WTC11 (cell line): ENCODE measurements around the gene PREX1. TPM values are rescaled to one million over a fixed set of nuclear protein-coding genes. Genes with fewer than 3 reads are reported as not detected.

Source experiments
- ATAC-seq: fragments of 200-7000 bp; cut with Tn5 transposase; 2 replicates; pipeline ENCODE4 v1.10.0; 2021; ENCODE audit warnings: mild to moderate bottlenecking, moderate library complexity
- CTCF ChIA-PET: fragments of 300-600 bp; sonication (Branson Sonifier 250); formaldehyde crosslinking; loops from one replicate; lab custom pipeline; 2021; ENCODE audit warnings: antibody characterized with exemption; lab: Charles Lee
- POLR2A ChIA-PET: fragments of 350-600 bp; sonication (Branson Sonifier 250); formaldehyde crosslinking; loops from one replicate; lab custom pipeline; 2021; ENCODE audit warnings: antibody characterized with exemption; lab: Charles Lee
- DNase-seq: peaks from one replicate; pipeline ENCODE4 v3.0.0; 2021; ENCODE audit warnings: low spot score
- H3K27ac Mint-ChIP-seq: 2 replicates; pipeline ENCODE4 v1.8.0; 2021; ENCODE audit warnings: mixed read lengths
- H3K27me3 Mint-ChIP-seq: 2 replicates; pipeline ENCODE4 v1.8.0; 2021; ENCODE audit warnings: low read depth, mild to moderate bottlenecking, moderate library complexity, mixed read lengths
- H3K36me3 Mint-ChIP-seq: 2 replicates; pipeline ENCODE4 v1.8.0; 2021; ENCODE audit warnings: mixed read lengths
- H3K4me1 Mint-ChIP-seq: 2 replicates; pipeline ENCODE4 v1.8.0; 2022; ENCODE audit warnings: mixed read lengths
- H3K4me3 Mint-ChIP-seq: 2 replicates; pipeline ENCODE4 v1.8.0; 2021; ENCODE audit warnings: mild to moderate bottlenecking, moderate library complexity, mixed read lengths
- H3K9me3 Mint-ChIP-seq: 2 replicates; pipeline ENCODE4 v1.8.0; 2021; ENCODE audit warnings: mixed read lengths
- E2F1 ChIP-seq: sonication (generic); formaldehyde crosslinking; IDR thresholded peaks from 2 replicates; pipeline ENCODE4 v1.8.0; 2022; ENCODE audit warnings: mild to moderate bottlenecking, missing genetic modification reagents
- FOXP4 ChIP-seq: sonication (generic); formaldehyde crosslinking; IDR thresholded peaks from 2 replicates; pipeline ENCODE4 v1.8.0; 2022; ENCODE audit warnings: mild to moderate bottlenecking, missing genetic modification reagents
- SOX15 ChIP-seq: fragments of 250-450 bp; sonication (Bioruptor Pico); IDR thresholded peaks from 2 replicates; pipeline ENCODE4 v1.9.0; 2021; ENCODE audit warnings: mild to moderate bottlenecking
- TP53 ChIP-seq: sonication (generic); formaldehyde crosslinking; IDR thresholded peaks from 2 replicates; pipeline ENCODE4 v1.8.1; 2023; ENCODE audit warnings: mild to moderate bottlenecking, missing genetic modification reagents
- ZNF317 ChIP-seq: sonication (generic); formaldehyde crosslinking; IDR thresholded peaks from 2 replicates; pipeline ENCODE4 v1.8.1; 2023; ENCODE audit warnings: low read depth, mild to moderate bottlenecking, moderate library complexity, missing genetic modification reagents, borderline replicate concordance
- ZNF423 ChIP-seq: fragments of 250-450 bp; sonication (Bioruptor Pico); IDR thresholded peaks from 2 replicates; pipeline ENCODE4 v2.1.2; 2022; ENCODE audit warnings: mild to moderate bottlenecking, moderate library complexity
- ZNF425 ChIP-seq: fragments of 250-450 bp; sonication (Bioruptor Pico); conservative IDR thresholded peaks from 2 replicates; pipeline ENCODE4 v1.9.0; 2021; ENCODE audit warnings: mild to moderate bottlenecking
- total RNA-seq: library from RNA; stranded (reverse); gene quantifications from 3 replicates; pipeline ENCODE4 v1.2.3, GENCODE V29; 2021
- TF ChIP-seq, protein P1 (sequence below): sonication (generic); formaldehyde crosslinking; IDR thresholded peaks from 2 replicates; pipeline ENCODE4 v1.8.0; 2022; ENCODE audit warnings: mild to moderate bottlenecking, missing genetic modification reagents
- TF ChIP-seq, protein P2 (sequence below): fragments of 250-450 bp; sonication (Bioruptor Pico); IDR thresholded peaks from 2 replicates; pipeline ENCODE4 v2.1.2; 2022; ENCODE audit warnings: mild to moderate bottlenecking, moderate library complexity
- TF ChIP-seq, protein P3 (sequence below): sonication (generic); formaldehyde crosslinking; IDR thresholded peaks from 2 replicates; pipeline ENCODE4 v1.8.1; 2023; ENCODE audit warnings: mild to moderate bottlenecking, missing genetic modification reagents, borderline replicate concordance
- TF ChIP-seq, protein P4 (sequence below): sonication (generic); formaldehyde crosslinking; IDR thresholded peaks from 2 replicates; pipeline ENCODE4 v1.8.1; 2022; ENCODE audit warnings: low read depth, mild to moderate bottlenecking, moderate library complexity, missing genetic modification reagents, borderline replicate concordance

The PREX1 gene
- total RNA-seq, 1 experiment from 2014 or later = 17.3 TPM

DNA sequence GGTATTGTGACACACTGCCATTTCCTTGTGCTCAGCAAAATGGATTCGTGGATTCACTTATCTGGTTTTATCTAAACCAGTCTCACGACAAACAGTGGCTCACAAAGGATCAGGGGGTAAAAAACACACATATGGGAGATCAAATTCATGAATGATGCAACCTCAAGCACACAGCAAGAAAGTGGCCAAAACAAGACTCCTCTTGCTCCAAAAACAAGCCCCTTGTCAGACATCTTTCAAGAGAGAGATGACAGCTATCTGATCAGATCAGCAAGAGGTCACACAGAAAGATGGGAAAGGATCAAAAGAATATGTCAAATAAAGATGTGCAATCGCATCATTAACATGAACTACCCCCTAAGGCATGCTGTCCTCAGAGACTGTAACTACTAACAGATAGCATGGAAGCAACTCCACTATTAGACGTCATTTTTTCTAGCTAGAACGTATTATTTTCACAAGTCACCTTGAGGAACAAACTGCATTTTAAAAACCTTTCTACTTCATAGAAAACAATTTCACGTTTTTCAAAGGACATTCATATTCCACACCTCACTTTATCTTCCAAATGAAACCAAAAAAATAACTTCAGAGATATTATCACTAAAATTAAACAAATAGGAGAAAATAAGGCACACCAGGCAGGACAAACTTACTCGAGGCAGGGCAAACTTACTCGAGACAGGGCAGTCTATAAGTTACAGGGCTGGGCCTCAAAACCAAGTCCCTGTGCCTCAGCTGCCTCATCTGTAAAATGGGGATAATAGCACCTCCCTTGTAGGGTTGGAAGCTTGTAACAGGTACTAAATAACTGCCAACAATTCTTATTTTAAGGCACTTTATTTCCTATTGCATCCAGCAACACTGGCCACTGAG lies 122.3 kb downstream of the PREX1 start:
- no peak overlapping the region for H3K27ac Mint-ChIP-seq
- peaks cover 6% of the 10 kb centered on the region; the same call in 1 of the 2 replicates for H3K4me1 Mint-ChIP-seq
- CTCF ChIA-PET = interaction anchor here (2.2 kb wide), 1 partner anchor 48 kb away, joined by 13 read pairs; no protein-coding TSS in a partner anchor
- H3K9me3 Mint-ChIP-seq = no peaks in the 10 kb centered on the region
- H3K36me3 Mint-ChIP-seq = no peaks in the 10 kb centered on the region
- TF ChIP-seq ZNF423 (CRISPR knock-in tag) (no peak), SOX15 (CRISPR knock-in tag) (no peak), E2F1 (CRISPR knock-in tag) (no peak), TP53 (CRISPR knock-in tag) (no peak), ZNF317 (CRISPR knock-in tag) (no peak), FOXP4 (no peak), ZNF425 (CRISPR knock-in tag) (no peak)
- TF ChIP-seq, protein P1, sequence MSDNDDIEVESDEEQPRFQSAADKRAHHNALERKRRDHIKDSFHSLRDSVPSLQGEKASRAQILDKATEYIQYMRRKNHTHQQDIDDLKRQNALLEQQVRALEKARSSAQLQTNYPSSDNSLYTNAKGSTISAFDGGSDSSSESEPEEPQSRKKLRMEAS = no peak
- TF ChIP-seq, protein P2, sequence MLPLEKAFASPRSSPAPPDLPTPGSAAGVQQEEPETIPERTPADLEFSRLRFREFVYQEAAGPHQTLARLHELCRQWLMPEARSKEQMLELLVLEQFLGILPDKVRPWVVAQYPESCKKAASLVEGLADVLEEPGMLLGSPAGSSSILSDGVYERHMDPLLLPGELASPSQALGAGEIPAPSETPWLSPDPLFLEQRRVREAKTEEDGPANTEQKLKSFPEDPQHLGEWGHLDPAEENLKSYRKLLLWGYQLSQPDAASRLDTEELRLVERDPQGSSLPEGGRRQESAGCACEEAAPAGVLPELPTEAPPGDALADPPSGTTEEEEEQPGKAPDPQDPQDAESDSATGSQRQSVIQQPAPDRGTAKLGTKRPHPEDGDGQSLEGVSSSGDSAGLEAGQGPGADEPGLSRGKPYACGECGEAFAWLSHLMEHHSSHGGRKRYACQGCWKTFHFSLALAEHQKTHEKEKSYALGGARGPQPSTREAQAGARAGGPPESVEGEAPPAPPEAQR (CRISPR knock-in tag) = no peak
- TF ChIP-seq, protein P3, sequence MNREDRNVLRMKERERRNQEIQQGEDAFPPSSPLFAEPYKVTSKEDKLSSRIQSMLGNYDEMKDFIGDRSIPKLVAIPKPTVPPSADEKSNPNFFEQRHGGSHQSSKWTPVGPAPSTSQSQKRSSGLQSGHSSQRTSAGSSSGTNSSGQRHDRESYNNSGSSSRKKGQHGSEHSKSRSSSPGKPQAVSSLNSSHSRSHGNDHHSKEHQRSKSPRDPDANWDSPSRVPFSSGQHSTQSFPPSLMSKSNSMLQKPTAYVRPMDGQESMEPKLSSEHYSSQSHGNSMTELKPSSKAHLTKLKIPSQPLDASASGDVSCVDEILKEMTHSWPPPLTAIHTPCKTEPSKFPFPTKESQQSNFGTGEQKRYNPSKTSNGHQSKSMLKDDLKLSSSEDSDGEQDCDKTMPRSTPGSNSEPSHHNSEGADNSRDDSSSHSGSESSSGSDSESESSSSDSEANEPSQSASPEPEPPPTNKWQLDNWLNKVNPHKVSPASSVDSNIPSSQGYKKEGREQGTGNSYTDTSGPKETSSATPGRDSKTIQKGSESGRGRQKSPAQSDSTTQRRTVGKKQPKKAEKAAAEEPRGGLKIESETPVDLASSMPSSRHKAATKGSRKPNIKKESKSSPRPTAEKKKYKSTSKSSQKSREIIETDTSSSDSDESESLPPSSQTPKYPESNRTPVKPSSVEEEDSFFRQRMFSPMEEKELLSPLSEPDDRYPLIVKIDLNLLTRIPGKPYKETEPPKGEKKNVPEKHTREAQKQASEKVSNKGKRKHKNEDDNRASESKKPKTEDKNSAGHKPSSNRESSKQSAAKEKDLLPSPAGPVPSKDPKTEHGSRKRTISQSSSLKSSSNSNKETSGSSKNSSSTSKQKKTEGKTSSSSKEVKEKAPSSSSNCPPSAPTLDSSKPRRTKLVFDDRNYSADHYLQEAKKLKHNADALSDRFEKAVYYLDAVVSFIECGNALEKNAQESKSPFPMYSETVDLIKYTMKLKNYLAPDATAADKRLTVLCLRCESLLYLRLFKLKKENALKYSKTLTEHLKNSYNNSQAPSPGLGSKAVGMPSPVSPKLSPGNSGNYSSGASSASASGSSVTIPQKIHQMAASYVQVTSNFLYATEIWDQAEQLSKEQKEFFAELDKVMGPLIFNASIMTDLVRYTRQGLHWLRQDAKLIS (CRISPR knock-in tag) = no peak
- TF ChIP-seq, all 79 proteins: peak for 0
- POLR2A ChIA-PET = interaction anchor here (0.5 kb wide), 1 partner anchor 1285 kb away, joined by 4 read pairs; no protein-coding TSS in a partner anchor
- Mint-ChIP-seq H3K27me3 (no peaks in the 10 kb centered on the region), H3K4me3 (no peak overlapping the region)
- ATAC-seq (no peak), DNase-seq (no peak)

- H3K27ac Mint-ChIP-seq = no peak overlapping the region
- DNase-seq (no peak), ATAC-seq (no peak)
- ChIA-PET CTCF (interaction anchor here (2.2 to 2.3 kb wide), 2 partner anchors 47 kb away, joined by 10 to 13 read pairs; no protein-coding TSS in a partner anchor), POLR2A (no interaction called here)
- H3K4me3 Mint-ChIP-seq = no peak overlapping the region
- no peaks in the 10 kb centered on the region for H3K9me3 Mint-ChIP-seq
- H3K27me3 Mint-ChIP-seq = no peaks in the 10 kb centered on the region
- H3K4me1 Mint-ChIP-seq = peaks cover 6% of the 10 kb centered on the region; the same call in 1 of the 2 replicates
- H3K36me3 Mint-ChIP-seq = no peaks in the 10 kb centered on the region
- TF ChIP-seq ZNF425 (CRISPR knock-in tag) = no peak
- TF ChIP-seq, protein P4, sequence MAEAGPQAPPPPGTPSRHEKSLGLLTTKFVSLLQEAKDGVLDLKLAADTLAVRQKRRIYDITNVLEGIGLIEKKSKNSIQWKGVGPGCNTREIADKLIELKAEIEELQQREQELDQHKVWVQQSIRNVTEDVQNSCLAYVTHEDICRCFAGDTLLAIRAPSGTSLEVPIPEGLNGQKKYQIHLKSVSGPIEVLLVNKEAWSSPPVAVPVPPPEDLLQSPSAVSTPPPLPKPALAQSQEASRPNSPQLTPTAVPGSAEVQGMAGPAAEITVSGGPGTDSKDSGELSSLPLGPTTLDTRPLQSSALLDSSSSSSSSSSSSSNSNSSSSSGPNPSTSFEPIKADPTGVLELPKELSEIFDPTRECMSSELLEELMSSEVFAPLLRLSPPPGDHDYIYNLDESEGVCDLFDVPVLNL (CRISPR knock-in tag) = no peak
These were observed 123.0 kb downstream of the PREX1 start for GRCh38 chr20:48704761-48705160.
